GM18861 (cell line): ENCODE results near the gene RPL13.

Experiments used
- ATAC-seq: cut with Tn5 transposase; IDR thresholded peaks from one replicate; pipeline ENCODE4 v1.9.1; 2021; ENCODE audit not compliant: unreplicated experiment

The RPL13 gene

DNA sequence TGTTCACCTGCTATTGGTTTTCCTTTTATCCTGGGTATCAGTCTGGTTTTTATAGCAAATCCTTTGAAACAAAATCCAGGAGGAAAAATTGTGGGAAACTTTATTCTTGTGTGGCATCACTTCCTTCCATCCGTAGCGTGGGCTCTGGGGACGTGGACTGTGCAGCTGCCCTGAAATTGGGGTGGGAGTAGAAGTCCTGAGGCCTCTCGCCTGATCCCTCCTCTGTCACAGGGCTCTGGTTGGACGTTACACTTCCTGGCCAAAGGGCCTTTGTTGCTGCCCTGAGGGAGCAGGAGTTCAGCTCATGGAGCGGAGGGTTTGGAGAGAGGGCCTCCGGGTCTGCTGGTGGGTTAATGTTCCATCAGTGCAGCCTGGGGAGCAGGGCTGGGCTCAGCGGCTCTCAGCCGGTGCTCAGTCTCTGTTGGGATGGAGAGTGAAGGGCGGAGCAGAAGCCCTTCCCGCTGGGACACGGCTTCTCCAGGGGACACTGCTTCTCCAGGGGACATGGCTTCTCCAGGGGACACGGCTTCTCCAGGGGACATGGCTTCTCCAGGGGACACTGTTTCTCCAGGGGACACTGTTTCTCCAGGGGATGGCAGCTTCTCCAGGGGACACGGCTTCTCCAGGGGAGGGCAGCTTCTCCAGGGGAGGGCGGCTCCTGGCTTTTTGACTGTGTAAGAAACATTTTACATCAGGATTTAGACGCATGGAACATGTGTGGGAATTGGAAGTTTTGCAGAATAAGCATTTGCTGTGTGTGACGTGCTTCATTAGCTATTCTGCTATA lies 15.2 kb upstream of the RPL13 start:
- no peak for ATAC-seq

DNA sequence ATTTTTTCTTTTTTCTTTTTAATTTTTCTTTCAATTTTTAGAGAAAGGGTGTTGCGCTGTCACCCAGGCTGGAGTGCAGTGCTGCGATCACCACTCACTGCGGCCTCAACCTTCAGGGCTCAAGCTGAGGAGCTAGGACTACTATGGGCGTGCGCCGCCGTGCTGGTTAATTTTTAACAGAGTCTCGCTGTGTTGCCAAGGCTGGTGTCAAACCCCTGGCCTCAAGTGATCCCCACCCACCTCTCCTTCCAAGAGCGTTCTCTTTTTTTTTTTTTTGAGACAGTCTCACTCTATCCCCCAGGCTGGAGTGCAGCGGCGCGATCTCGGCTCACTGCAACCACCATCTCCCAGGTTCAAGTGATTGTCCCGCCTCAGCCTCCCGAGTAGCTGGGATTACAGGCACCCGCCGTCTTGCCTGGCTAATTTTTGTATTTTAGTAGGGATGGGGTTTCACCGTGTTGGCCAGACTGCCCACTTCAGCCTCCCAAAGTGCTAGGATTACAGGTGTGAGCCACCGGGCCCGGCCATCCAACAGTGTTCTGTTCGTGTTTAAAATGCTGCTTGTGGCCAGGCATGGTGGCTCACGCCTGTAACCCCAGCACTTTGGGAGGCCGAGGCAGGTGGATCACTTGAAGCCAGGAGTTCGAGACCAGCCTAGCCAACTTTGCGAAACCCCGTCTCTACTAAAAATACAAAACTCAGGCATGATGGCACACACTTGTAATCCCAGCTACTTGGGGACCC lies 14.5 kb upstream of the RPL13 start:
- no peak for ATAC-seq

DNA sequence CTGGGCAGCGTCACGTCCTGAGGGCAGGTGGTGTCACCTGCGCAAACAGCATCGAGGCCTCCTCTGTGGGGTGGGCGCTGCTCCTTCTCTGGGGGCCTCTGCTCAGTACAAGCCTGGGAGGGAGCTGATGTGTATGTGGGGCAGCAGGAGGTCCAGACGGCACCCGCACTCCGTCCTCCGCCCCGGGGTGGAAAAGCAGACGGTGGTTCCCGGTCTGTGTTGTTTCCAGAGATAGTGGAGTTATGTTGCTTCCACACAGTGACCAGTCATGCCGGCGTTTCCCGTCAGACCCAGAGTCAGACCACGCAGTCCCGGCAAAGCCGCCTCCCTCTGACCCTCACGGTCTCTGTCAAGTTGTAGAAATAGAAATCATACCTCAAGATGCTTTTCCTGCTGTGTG lies 13.7 kb upstream of the RPL13 start:
- ATAC-seq: no peak

DNA sequence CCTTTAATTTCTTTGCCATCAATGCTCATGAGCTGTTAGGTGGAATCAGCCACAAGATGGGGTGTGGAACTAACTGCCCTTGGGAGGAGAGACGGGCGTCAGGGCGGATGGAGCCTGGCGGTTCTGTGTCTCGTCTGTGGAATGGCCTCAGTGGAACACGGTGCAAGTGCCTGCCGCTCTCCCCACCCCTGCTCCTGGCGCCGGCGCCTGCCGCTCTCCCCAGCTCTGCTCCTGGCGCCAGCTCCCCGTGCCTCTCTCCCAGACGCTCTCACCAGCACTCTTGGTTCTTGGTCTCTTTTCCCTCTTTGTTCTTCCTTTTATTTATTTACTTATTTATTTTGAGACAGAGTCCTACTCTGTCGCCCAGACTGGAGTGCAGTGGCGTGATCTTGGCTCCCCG lies 13.2 kb upstream of the RPL13 start:
- no peak for ATAC-seq

DNA sequence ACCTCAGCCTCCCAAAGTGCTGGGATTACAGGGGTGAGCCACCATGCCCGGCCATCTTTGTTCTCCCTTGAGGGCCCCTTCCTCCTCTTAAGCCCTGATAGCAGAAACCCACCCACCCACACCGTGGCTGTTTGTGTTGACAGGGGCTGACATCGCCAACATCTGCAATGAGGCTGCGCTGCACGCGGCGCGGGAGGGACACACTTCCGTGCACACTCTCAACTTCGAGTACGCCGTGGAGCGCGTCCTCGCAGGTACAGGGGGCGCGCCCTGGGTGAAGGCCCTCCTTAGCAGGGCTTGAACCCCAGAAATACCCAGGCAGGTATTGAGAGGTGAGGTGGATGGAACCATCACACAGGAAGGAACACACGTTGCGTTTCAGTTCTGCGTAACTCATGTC lies 12.6 kb upstream of the RPL13 start:
- no peak for ATAC-seq

DNA sequence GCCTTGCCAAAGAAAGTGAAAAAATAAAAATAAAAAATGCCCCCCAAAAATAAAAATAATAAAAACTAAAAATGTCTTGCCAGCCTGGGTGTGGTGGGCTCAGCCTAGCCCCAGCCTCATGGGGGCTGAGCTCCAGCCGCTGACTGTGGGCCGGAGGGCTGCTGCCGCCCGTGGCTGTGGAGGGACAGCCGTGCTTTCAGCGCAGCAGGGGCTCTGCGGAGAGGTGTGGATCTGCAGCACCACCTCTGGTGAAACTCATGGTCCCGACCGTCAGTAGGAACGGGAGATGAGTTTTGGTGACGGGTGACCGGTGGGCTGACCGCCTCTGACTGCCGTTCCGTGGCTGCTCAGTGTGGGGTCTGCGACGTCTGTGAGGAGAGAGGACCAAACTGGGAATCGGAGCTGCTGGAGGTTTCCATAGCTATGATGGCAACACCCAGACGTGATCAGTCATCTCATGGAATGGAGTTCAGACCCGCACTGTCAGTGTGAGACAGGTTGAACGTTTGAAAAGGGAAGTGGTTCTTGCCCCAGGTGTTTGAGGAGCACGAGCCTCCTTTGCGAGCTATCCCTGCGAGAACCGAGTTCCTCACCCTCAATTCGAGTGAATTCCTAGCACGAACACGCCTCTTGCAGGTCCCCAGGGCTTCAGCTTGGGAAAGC lies 12.0 kb upstream of the RPL13 start:
- ATAC-seq: no peak

DNA sequence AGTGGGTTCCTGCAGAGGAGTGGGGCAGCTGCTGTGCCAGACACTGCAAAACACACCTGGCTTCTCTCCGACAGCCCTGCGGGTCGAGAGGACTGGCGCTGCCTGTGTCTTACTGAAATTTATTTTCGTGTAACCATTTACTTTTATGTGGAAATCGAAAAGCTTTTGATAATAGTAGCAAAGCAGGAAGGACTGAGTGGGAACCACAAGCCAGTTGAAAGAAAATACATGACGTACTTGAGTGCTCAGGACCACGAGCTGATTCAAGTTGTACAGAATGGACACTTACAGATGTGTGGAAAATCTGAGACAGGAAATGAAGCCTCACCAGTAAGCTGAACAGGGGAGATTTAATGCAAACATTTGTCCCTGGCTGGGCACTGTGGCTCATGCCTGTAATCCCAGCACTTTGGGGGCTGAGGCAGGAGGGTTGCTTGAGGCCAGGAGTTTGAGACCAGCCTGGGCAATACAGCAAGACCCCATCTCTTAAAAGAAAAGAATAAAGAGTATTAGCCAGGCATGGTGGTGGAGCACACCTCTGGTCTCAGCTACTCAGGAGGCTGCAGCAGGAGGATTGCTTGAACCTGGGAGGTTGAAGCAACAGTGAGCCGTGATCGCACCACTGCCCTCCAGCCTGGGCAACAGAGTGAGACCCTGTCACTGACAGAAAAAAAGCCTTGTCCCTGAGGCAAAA lies 11.3 kb upstream of the RPL13 start:
- ATAC-seq: no peak

DNA sequence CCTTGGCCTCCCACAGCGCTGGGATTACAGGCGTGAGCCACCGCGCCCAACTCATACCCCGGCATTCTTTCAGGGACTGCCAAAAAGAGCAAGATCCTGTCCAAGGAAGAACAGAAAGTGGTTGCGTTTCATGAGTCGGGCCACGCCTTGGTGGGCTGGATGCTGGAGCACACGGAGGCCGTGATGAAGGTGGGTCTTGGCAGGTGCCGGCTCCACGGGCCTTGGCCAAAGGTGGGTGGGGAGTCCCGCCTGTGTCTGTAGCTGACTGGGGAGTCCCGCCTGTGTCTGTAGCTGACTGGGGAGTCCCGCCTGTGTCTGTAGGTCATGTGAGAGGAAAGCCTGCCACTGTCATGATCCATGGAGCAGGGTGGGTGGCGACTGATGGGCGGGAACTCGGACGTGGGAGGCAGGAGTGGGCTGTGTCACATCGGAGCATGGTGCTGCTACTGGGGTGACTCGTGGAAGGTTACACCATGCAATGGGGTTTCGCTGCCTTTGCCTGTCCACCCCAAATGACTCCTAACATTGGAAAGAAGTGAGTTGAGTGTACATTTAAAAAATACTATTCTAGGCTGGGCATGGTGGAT lies 10.0 kb upstream of the RPL13 start:
- ATAC-seq: no peak

DNA sequence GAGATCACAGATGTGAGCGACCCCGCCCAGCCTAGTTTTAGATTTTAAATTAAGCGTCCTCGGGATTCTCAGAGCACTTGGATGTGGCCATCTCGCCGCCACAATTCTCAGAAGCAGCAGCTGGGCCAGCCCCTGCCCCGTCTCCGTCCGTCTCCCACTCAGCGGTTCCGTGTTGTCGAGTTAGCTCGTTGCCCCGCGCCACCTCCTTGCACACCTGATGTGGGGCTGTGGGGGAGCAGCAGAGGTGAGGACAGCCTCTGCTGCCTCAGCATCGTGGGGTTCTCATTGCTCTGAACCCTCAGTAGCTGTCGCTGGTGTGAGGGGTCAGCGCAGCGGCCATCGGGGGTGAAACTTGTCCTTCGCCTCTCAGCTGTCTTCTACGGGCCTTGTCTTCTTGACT lies 8.2 kb upstream of the RPL13 start:
- no peak for ATAC-seq

DNA sequence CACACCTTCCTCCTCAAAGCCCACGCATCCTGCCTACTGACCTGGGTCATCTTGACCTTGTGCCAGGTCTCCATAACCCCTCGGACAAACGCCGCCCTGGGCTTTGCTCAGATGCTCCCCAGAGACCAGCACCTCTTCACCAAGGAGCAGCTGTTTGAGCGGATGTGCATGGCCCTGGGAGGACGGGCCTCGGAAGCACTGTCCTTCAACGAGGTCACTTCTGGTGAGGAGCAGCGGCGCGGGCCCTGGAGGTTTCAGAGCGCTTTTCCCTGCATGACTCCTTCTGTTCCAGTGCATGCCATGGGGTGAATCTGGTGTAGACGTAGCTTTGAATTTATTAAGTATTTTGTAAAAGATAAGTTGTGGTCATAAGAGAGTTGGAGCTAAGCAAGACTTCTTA lies 7.6 kb upstream of the RPL13 start:
- ATAC-seq: no peak

DNA sequence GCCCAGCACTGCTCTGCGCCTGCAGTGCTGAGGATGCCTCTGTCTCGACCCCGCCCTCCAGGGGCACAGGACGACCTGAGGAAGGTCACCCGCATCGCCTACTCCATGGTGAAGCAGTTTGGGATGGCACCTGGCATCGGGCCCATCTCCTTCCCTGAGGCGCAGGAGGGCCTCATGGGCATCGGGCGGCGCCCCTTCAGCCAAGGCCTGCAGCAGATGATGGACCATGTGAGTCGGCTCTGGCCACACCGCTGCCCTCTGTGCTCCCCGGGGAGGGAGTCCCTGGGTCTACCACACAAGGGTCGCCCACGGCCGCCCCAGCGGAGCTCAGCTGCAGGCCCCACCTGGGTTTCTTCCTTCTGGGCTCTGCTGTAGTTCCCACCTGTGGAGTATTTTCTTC lies 6.7 kb upstream of the RPL13 start:
- ATAC-seq: no peak

DNA sequence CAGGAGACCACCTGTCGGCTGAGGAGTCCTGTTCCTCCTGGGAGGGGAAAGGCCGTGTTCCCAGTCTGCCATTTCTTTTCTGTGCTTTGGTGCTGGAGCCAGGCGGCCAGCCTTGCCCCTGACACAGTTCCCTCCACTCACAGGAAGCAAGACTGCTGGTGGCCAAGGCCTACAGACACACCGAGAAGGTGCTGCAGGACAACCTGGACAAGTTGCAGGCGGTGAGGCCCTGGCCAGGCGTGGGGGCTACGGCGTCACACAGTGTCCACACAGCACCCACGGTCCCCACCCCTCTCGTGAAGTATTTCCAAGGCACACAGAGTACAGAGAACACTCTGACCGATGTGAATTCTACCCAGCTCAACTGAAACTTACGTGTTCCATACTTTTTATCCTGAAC lies 6.1 kb upstream of the RPL13 start:
- no peak for ATAC-seq

DNA sequence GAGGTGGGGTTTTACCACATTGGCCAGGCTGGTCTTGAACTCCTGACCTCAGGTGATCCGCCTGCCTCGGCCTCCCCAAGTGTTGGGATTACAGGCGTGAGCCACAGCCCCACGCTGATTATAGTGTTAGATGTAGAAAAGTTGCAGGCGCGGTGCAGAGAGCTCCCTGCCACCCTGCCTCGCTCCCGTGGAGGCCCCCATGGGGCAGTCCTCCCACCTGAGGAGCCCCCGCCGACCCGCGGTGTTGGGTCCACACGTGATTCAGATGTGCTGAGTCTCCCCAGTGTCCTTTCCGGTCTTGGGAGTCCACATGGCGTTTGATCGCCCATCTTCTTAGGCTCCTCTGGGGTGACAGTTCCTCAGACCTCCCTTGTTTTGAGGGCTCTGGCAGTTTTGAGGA lies 5.2 kb upstream of the RPL13 start:
- no peak for ATAC-seq

DNA sequence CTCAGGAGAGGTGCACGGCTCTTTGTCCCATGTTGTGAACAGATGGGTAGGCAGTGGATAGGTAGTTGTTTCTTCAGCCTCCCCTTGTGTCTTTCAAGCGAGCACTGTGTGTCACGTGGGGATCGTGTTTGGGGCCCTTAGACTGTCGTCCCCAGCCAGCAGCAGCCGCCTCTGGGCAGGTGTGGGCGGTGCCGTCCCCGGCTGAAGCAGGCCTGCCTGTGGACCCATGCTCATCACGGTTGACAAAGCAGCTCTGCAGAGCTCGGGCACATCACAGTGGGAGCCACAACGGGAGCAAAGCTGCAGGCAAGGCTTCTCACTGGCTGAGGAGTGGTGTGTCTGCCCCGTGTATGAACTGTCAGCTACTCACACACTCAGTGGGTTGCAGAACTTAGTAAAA lies 4.7 kb upstream of the RPL13 start:
- ATAC-seq: no peak

DNA sequence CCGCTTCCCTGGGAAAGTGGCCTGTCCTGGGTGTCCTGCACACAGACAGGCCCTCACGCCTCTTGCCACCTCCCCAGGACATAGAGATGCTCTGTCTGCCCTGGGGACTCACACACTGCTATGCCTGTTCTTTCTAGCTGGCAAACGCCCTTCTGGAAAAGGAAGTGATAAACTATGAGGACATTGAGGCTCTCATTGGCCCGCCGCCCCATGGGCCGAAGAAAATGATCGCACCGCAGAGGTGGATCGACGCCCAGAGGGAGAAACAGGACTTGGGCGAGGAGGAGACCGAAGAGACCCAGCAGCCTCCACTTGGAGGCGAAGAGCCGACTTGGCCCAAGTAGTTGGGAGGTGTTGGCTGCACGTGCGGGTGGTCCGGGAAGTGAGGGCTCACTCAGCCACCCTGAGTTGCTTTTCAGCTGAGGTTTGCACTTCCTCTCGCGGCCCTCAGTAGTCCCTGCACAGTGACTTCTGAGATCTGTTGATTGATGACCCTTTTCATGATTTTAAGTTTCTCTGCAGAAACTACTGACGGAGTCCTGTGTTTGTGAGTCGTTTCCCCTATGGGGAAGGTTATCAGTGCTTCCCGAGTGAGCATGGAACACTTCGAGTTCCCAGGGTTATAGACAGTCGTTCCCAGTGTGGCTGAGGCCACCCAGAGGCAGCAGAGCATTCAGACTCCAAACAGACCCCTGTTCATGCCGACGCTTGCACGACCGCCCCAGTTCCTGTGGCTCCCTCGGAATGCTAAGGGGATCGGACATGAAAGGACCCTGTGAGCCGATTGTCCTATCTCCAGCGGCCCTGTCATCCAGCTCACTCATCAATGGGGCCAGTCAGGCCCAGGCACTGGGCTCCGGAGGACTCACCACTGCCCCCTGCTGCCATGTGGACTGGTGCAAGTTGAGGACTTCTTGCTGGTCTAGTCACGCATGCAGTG lies 3.5 kb upstream of the RPL13 start:
- no peak for ATAC-seq

DNA sequence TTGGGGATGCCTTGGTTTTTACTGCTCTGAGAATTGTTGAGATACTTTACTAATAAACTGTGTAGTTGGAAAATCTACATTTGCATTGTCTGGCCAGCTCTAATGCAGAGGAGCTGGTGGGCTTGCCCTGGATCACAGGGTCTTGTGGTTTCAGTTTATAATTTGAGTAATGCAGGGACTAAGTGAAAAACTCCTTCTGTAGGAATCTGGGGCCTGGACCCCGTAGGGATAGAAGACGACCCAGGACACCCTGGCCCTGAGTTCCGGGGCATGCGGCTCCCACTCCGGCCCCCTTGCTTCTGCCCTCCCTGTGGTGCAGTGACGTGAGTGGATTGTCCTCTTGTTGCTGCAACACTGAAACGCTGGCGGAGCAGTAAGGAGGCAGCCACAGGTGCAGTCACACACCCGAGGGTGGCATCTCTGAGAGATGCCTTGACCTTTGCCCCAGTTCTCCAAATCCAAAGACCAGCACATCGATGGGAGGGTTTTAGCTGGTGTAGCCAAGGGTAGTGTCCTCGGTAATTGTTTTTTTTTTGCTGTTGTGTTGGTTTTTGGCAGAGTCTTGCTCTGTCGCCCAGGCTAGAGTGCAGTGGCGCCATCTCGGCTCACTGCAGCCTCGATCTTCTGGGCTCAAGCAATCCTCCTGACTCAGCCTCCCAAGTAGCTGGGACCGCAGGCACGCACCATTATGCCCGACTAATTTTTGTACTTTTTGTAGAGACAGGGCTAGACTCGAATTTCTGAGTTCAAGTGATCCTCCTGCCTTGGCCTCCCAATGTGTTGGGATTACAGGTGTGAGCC lies 2.6 kb upstream of the RPL13 start:
- no peak for ATAC-seq

DNA sequence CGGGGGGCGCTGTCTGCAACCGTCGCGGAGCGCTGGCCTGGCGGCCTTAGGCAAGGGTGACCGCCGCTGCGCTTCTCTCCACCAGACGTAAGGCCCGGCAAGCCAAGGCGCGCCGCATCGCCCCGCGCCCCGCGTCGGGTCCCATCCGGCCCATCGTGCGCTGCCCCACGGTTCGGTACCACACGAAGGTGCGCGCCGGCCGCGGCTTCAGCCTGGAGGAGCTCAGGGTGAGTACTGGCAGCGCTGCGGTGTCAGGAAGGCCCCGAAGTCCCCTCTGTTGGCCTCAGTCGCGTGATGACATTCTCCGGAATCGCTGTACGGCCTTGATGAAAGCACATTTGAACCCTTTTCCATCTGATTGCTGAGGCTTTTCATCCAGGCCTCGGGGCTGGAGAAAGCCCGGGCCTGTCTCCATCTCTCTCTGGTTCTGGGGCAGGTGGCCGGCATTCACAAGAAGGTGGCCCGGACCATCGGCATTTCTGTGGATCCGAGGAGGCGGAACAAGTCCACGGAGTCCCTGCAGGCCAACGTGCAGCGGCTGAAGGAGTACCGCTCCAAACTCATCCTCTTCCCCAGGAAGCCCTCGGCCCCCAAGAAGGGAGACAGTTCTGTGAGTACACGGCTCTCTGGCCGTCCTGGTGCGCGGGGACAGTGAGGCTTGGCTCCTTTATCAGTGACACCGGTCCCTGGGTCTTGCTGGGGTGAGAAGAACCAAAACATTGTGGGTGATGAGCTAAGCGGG lies 831 bp downstream of the RPL13 start:
- no peak for ATAC-seq

DNA sequence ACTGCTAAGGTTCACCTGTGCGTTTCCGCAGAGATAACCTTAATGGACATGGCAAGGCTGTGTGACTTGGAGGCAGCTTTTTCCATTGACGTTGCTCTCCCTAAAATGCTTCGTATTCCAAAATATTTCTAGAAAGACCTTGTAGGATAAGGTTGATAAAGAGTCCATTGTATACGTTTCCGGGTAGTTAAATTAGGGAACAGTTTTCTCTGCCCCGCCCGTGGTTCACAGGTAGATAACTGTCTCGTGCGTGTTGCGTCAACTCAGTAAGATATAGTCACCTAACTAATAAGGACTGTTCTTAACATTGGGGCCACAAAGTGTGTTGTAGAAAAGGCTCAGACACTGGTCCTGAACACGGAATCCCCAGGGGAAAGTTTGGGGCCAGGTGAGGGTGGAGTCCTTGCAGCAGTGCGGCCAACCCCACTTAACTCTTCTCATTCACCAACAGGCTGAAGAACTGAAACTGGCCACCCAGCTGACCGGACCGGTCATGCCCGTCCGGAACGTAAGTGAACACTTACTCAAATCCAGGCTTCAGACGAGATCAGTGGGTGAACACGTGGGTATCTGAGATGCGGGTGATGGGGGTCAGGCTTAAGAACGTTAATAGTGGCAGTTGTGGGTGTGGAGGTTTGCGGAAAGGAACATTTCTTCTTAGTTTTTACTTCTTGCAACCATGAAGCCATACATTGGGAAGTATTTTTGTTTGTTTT lies 1.6 kb downstream of the RPL13 start:
- no peak for ATAC-seq
